ENCODE results near the gene JADE2.
A peak's percentile ranks its signal among the peaks of the same experiment; 100 is the strongest.
"Not testable (repeated sequence)": the region's sequence is repeated elsewhere in the genome, so short reads cannot be mapped to it uniquely, and the experiment has no call there.

The JADE2 gene

GRCh38 chr5:134583766-134584165 is 58.3 kb downstream of the JADE2 start:
- FAIRE-seq (no peak), DNase-seq (ENCODE audit: low spot score) (no peak)

- FAIRE-seq: no peak
- DNase-seq (ENCODE audit: low spot score): no peak
Observed at GRCh38 chr5:134584662-134585061, 59.2 kb downstream of the JADE2 start.

DNA sequence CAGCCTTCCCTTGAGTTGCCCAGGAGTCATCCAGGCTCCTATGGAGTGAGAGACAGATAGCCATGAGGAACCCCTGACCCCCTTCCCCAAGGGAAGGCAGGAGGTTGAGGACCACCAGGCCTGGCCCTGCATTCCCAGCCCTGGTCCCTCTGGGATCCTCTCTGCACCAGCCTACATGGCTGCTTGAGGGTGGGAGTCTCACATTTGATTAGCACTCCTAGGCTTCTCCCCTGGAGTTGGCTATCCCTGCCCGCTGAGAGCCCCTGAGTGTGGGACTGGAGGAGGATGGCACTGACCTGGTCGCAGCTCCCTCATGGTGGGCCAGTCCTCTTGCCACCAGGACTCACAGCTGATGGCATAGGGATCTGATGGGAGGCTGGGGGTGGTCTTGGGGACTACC is 60.5 kb downstream of the JADE2 start:
- no peak for FAIRE-seq

DNA sequence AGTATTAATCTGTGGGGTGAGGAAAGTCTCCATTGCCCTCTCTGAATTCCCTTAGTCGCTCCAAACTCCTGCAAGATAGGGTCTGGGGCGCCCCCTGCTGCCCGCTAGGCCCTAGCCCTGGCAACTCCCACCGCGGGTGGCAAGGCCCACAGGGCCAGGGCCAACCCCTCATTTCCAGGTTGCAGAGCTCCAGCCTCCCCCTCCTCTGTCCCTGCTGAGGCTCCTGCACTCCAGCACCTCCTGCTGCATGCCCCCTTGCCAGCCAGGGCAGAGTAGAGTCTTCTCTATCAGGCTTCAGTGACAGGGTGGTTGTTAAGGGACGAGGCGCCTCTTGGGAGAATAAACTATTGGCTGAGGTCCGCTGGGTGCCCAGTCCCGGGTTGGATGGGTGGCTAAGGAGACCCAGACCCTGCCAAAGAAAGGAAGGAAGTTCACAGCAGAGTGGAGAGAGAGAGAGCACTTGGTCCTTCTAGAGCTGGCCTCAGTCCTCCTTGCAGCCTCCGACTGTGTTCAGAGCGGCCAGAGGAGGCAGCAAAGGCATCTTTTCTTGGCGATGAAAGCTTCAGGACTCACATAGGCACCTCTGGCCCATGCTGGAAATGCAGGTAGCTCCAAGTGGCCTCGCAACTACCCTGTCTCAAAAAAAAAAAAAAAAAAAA is 61.5 kb downstream of the JADE2 start:
- no peak for FAIRE-seq

More for the DNA sequence above, 60.5 kb downstream of the JADE2 start:
- no peak for DNase-seq (ENCODE audit: low spot score)

DNA sequence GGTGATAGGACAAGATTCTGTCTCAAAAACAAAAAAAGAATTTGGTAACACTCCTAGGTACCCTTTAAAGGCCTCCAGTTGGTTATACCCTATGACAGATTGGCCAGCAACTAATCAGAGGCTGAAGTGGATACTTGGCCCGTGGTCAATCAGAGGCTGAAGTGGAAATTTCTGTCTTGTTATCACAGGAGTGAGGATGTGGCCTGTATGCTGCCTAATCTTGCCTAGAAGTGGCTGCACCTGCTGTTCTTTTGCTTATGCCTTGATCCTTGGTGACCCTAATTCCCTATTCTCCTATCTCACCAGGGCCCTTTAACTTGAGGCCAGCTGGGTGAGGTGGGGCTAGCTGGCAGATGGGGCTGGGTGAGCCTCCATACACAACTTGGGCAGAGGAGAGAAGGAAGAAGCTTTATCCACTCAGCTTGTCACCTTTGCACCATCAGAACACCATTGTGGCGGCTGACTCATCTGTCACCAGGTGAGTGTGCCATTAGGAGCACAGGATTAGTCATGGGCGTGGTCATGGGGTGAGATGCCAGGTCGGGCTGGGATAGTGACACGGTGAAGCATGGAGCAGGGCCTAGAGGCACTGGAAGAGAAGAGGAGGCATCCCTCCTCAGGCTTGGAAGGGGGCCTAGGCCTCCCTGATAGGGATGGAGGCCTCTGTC is 65.7 kb downstream of the JADE2 start:
- FAIRE-seq (no peak), DNase-seq (ENCODE audit: low spot score) (peak; percentile 27)

More for the DNA sequence above, 61.5 kb downstream of the JADE2 start:
- DNase-seq (ENCODE audit: low spot score): peak; percentile 66

DNA sequence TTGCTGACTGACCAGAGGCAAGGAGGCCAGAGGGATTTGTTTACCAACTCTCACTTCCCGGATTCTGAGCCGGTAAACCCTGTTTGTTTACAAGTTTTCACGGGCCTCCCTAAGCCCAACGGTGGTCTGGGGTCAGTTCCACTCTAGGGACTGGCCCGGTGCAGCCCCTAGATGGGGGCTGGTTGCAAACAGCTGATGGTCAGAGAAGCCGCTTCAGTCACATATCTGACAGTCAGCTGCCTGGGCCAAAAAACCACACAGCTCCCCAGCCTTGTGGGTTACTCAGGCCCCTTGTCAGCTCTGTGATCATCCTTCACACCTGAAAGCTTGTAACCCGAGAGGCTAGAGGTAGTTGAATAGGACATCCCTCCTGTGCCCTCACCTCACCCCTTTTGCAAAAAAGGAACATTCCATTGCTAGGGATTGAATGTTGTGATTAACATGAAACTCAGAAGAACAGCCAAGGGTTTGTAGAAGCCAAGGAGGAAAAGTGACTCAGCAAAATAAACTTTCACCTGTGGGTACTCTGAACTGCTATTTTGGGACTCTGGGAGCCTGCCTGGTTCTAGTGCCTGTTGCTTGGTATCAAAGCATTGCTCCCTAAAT is 66.8 kb downstream of the JADE2 start:
- no peak for FAIRE-seq
- DNase-seq (ENCODE audit: low spot score): no peak

GRCh38 chr5:134594336-134594735 is 68.9 kb downstream of the JADE2 start:
- FAIRE-seq (no peak), DNase-seq (ENCODE audit: low spot score) (no peak)

GRCh38 chr5:134594797-134595457 is 69.5 kb downstream of the JADE2 start:
- FAIRE-seq: no peak
- no peak for DNase-seq (ENCODE audit: low spot score)

- no peak for DNase-seq (ENCODE audit: low spot score)
- FAIRE-seq: no peak
Observed at GRCh38 chr5:134595458-134595838, 70.0 kb downstream of the JADE2 start.

GRCh38 chr5:134599820-134600219 is 74.3 kb downstream of the JADE2 start:
- FAIRE-seq; DNase-seq (ENCODE audit: low spot score): not testable (repeated sequence)

DNA sequence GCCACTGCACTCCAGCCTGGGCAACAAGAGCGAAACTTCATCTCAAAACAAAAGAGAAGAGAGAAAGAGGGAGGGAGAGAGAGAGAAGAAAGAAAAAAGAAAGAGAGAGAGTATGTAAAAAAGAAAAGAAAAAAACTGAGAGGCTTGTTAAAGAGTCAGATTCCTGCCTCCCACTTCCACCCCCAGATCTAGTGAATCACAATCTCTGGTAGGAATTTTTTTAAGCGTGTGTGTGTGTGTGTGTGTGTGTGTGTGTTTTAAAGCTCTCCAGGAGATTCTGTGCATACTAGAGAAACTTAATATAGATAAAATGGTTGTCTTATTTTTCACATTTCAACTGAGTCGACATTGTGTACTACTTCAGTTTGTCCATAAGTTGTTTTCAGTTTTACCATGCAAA is 75.1 kb downstream of the JADE2 start:
- DNase-seq (ENCODE audit: low spot score) (no peak), FAIRE-seq (no peak)

GRCh38 chr5:134603059-134603458 is 77.6 kb downstream of the JADE2 start:
- DNase-seq (ENCODE audit: low spot score): peak; percentile 21
- peak; percentile 82 for FAIRE-seq

DNA sequence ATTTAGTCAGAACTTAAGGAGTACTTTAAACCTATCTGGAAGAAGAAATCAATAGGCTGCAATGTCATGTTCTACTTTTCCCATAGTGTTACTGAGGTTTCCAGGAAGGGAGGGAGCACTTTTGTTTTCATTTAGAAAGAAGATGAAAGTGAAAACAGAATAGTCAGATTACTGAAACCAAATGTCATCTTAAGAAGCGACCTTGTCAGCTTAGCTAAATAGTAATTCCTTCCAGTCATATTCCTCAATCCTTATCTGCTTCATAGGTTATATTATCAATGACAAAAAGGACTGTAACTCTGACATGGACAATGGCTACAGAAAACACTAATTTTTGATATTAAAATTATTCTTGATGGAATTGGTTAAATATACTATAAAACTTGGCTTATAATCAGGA is 79.4 kb downstream of the JADE2 start:
- DNase-seq (ENCODE audit: low spot score): no peak
- no peak for FAIRE-seq

GRCh38 chr5:134606726-134607125 is 81.3 kb downstream of the JADE2 start:
- DNase-seq (ENCODE audit: low spot score) (no peak), FAIRE-seq (no peak)

DNA sequence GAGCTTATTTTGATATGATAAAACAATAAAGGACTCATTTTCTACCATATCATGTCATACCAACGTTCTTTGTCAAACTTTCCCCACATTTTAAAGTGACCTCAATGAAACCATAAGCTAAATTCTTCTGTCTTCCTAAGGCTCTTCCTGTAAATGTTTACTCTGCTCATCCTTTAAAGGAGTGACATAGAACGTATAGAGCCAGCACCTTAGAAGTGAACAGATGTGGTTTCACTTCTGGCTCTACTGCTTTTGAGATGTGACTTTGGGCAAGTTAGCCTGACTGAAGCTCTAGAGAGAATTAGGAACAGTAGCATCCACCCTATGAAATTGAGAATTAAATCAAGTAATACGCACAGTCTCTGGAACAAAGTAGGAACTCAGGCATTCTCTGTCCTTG is 83.1 kb downstream of the JADE2 start:
- no peak for FAIRE-seq
- DNase-seq (ENCODE audit: low spot score): no peak

DNA sequence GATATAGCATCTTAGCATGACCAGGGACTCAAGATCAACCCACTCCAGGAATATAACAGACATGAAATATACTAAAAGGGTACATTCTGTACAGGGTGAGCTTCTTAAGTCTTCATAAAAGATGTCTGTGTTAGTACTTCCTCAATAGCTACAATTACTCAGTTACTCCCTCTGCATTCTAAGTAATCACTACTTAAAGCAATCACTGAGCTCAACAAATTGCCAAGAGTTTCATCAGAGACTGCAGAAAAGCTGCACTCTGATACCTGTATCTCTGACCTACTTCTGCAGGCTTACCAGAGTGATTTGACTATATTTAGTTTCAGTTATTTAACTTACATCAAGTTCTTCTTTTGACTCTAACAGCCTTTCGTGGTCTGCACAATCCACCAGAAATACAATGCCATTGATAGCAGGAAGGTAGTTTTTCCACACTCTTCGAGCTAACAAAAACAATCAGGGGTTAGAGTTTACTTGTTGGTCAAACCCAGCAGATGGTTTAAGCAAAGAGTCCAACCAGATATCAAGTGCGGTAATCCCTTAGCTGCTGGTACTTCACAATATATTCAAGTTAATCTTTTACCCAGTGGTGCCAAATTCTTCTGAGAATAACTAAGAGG is 83.9 kb downstream of the JADE2 start:
- DNase-seq (ENCODE audit: low spot score) (no peak), FAIRE-seq (no peak)

DNA sequence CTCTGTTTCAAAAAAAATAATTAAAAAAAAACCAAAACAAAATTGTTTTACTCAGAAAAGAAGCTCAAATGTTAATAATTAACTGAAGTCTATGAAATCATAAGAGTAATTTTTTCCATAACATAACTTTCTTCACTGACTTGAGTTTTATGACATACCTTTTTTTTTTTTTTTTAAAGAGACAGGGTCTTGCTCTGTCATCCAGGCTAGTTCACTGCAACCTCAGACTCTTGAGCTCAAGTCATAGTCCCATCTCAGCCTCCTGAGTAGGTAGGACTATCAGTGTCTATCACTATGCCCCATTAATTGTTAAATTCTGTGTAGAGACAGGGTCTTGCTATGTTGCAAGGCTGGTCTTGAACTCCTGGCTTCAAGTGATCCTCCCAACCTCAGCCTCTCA is 85.3 kb downstream of the JADE2 start:
- no peak for FAIRE-seq

DNA sequence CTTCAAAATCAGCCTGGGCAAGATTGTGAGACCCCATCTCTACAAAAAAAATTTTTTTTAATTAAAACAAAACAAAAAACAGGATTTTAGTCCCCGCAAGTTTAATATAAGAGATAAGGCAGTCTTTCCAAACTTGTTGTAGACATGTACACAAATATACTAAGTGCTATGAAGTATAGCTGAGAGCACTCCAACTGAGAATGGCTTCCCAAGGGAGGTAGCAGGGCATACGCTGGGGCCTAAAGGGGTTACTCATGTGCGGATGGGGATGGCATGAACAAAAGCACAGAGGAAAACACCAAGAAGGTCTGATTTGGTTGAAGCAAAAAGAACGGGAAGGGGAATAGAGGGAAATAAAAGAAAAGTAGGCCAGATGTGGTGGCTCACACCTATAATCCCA is 86.0 kb downstream of the JADE2 start:
- FAIRE-seq (no peak), DNase-seq (ENCODE audit: low spot score) (no peak)

More for the DNA sequence above, 85.3 kb downstream of the JADE2 start:
- DNase-seq (ENCODE audit: low spot score): no peak

DNA sequence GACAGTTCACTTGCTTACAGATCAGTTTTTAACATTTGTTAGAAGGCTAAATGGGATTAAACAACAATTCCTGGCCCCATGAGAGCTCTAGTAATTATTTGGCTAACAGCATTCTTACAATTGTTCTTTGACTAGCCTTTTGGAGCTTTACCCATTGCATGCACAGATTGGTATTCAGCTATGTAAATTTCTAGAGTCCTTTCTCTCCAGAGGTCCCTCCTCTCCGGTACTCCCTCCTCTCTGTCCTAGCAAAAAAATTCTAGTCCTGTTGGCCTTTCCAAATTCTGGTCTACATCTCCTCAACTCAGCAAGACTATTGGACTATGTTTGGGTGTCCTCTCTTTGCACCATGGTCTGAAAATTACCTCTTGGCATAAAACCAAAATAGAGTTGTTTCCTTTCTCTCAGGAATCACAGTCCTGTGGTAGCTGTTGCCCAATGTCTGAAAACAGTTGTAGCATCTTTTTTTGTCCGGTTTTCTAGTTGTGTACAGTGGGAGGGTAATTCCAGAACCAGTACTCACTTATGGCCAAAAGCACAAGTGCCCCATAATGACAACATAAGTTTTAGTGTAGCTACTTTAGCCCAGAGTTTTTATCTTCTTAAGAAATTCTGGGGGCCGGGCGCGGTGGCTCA is 89.1 kb downstream of the JADE2 start:
- DNase-seq (ENCODE audit: low spot score) (no peak), FAIRE-seq (no peak)

DNA sequence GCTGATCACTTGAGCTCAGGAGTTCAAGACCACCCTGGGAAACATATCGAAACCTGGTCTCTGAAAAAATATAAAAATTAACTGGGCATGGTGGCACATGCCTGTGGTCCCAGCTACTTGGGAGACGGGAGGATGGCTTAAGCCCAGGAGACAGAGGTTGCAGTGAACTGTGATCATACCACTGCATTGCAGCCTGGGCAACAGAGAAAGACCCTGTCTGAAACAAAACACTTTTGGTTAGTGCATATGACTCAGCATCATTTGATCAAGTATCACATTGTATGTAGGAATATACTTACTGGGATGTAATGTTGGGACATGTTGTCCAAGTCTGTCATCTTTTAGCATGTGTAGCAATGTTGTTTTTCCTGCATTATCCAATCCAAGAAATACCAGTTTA is 95.2 kb downstream of the JADE2 start:
- FAIRE-seq: no peak
- DNase-seq (ENCODE audit: low spot score): no peak

GRCh38 chr5:134625559-134625958 is 100.1 kb downstream of the JADE2 start:
- no peak for DNase-seq (ENCODE audit: low spot score)
- no peak for FAIRE-seq

Measured in RCC 7860 (cell line).